Measurements from ENCODE around the gene EDN2. TPM values are rescaled to one million over a fixed set of nuclear protein-coding genes. Genes with fewer than 3 reads are reported as not detected.

EDN2 gene
- total RNA-seq, 1 donor from 2014 or later, result not detected

DNA sequence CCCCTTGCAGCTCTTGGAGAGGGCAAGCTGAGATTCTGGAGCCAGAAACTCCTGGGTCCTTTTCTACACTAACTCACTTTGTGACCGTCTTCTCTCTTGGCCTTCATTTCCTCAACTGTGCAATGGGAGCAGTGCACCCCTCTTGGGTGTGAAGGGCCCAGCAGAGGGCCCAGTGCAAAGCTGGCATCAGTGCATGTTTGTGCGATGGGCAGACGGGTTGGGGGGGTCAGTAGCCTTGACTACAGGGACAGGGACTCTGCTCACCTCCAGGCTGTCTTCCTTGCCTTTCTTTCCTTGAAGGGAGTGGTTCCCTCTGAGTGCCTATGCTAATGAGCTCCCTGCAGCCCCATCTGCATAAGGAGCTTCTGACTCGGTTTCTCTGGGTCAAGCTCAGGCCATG, 51.0 kb downstream of the EDN2 start:
- DNase-seq (ENCODE audit: low read depth), result no peak
- TF ChIP-seq, protein P1, sequence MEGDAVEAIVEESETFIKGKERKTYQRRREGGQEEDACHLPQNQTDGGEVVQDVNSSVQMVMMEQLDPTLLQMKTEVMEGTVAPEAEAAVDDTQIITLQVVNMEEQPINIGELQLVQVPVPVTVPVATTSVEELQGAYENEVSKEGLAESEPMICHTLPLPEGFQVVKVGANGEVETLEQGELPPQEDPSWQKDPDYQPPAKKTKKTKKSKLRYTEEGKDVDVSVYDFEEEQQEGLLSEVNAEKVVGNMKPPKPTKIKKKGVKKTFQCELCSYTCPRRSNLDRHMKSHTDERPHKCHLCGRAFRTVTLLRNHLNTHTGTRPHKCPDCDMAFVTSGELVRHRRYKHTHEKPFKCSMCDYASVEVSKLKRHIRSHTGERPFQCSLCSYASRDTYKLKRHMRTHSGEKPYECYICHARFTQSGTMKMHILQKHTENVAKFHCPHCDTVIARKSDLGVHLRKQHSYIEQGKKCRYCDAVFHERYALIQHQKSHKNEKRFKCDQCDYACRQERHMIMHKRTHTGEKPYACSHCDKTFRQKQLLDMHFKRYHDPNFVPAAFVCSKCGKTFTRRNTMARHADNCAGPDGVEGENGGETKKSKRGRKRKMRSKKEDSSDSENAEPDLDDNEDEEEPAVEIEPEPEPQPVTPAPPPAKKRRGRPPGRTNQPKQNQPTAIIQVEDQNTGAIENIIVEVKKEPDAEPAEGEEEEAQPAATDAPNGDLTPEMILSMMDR (IDR thresholded peaks at IDR 0.05; ENCODE audit: insufficient read depth, low read length, poor library complexity, severe bottlenecking), result no peak
- Histone ChIP-seq H3K27me3 (ENCODE audit: control insufficient read depth, insufficient read depth, low read length) (no peaks in the 10 kb centered on the region), H3K36me3 (ENCODE audit: control insufficient read depth, insufficient read depth, low read length) (no peaks in the 10 kb centered on the region), H3K4me3 (ENCODE audit: low read depth, low read length) (no peak overlapping the region)

DNA sequence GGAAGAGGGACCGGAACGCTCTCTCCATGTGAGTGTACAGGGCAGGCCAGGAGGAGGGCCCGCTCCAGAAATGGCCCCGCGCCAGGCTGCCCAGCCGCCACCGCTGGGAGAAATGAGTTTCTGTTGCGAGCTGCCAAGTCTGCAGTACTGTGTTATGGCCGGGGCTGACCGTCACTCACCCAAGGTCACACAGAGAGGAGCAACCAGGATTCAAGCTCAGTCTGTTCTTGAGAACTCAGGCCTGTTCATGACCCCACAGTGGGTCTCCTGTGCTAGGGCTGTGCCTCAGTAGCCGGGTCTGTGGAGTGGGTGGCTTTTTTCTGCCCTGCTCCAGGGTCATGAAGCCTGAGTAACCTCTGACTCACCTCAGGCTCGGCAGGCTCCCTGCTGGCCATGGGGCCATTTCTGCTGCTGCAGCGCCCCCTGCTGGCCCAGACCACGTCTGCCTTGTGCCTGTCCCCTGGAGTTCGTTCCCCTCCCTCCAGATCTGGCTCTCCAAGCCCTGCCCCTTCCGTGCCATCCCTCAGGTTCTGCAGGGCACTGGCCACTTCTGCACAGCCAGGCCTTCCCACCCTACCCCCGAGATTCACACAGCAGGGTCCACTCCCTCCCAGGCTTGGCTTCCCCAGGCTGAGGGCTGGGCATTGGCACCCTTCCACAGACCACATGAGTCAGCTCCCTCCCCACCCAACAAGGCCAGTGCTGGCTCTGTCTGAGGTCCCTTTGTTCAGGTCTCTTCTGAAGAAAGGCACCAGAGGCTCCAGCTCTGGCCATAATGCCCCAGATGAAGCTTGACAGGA, 51.8 kb downstream of the EDN2 start:
- no peak overlapping the region for H3K4me3 ChIP-seq (ENCODE audit: low read depth, low read length)

DNA sequence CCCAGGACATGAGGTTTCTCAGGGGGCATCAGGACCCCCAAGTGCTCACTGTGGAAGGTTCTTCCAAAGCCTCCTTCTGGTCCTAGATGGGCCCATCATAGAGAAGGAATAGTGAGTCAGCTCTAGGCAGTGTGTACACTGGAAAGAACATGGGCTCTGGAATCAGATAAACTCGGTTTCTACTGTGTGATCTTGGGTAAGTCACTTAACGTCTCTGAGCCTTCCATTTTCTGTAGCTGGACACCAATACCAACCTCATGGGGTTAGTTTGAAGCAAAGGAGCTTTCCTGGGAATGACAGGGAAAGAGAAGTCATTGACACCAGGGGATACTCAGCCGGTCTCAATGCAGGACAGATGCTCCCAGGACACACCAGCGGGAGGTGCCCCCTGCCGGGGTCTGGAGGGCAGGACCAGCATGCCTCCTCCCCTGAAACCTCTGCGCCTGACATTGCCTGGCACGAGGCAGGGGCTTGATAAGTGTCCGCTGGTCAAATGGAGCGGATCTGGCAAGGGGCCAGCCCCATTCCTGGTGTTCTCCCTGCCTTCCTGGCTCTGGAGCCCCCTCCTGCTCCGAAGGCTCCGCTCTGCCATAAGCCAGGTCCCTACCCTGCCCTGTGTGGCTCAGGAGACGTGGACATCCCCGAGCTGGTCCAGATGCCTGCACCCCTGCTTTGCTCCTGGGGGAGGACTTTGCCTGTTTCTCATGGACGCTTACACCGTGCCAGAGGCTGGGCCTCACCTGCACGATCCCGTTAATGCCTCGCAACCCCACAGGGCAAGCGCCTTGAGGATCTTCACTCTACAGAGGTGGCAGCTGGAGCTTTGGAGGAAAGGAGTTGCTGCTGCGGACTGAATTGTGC, 52.8 kb downstream of the EDN2 start:
- no peak for DNase-seq (ENCODE audit: low read depth)
- Histone ChIP-seq H3K36me3 (ENCODE audit: control insufficient read depth, insufficient read depth, low read length) (no peaks in the 10 kb centered on the region), H3K27me3 (ENCODE audit: control insufficient read depth, insufficient read depth, low read length) (peaks cover 2% of the 10 kb centered on the region), H3K4me3 (ENCODE audit: low read depth, low read length) (no peak overlapping the region)
- TF ChIP-seq, protein P1 (IDR thresholded peaks at IDR 0.05; ENCODE audit: insufficient read depth, low read length, poor library complexity, severe bottlenecking), result no peak

More for the DNA sequence above, 51.8 kb downstream of the EDN2 start:
- TF ChIP-seq, protein P1 (IDR thresholded peaks at IDR 0.05; ENCODE audit: insufficient read depth, low read length, poor library complexity, severe bottlenecking), result peak; percentile 96
- H3K36me3 ChIP-seq (ENCODE audit: control insufficient read depth, insufficient read depth, low read length), result no peaks in the 10 kb centered on the region
- H3K27me3 ChIP-seq (ENCODE audit: control insufficient read depth, insufficient read depth, low read length), result peaks cover 2% of the 10 kb centered on the region
- DNase-seq (ENCODE audit: low read depth), result peak; percentile 63

DNA sequence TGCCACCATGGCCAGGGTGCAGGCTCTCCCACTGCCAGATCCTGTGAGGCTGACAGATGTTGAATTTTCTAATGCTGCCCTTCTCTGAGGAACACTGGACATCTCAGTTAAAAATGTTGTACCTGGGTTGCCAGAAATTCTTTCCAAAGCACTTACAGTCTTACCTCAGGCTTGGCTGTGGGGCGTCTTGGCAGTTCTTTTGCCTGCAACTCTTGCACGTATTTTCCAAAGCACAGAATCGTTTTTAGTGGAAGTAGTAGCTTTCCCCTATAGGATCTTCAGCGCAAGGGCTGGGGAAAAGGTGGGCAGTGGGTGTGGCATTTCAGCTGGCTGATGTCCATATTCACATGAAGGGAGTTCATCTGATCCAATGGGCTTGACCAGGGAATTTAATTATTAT, 53.9 kb downstream of the EDN2 start:
- Histone ChIP-seq H3K4me3 (ENCODE audit: low read depth, low read length) (no peak overlapping the region), H3K36me3 (ENCODE audit: control insufficient read depth, insufficient read depth, low read length) (no peaks in the 10 kb centered on the region), H3K27me3 (ENCODE audit: control insufficient read depth, insufficient read depth, low read length) (peaks cover 2% of the 10 kb centered on the region)
- DNase-seq (ENCODE audit: low read depth), result no peak
- TF ChIP-seq, protein P1 (IDR thresholded peaks at IDR 0.05; ENCODE audit: insufficient read depth, low read length, poor library complexity, severe bottlenecking), result no peak

DNA sequence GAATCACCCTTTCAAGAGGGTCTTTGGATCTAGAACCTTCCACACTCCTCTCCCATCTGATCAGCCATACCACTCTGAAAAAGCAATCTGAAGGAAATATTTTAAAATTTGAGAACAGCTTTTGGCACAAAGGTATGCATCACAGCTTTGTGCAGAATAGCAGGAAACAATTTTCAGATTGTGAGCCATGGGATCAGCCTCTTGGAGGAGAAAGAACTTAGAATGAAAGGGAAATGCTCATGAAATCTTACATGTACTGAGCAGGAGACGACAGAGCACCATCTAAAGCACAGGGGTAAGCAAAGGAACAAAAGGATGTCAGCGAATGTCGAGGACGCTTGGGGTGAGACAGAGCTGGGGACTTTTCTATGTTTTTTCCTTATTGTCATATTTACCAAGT, 54.4 kb downstream of the EDN2 start:
- H3K27me3 ChIP-seq (ENCODE audit: control insufficient read depth, insufficient read depth, low read length), result peaks cover 2% of the 10 kb centered on the region
- TF ChIP-seq, protein P1 (IDR thresholded peaks at IDR 0.05; ENCODE audit: insufficient read depth, low read length, poor library complexity, severe bottlenecking), result no peak
- H3K4me3 ChIP-seq (ENCODE audit: low read depth, low read length), result no peak overlapping the region
- DNase-seq (ENCODE audit: low read depth), result no peak
- H3K36me3 ChIP-seq (ENCODE audit: control insufficient read depth, insufficient read depth, low read length), result no peaks in the 10 kb centered on the region

Measured in kidney epithelial cell (primary cell).